C4-2B (cell line): Measurements from ENCODE around the gene MYBPH.

Source experiments
- H3K27ac ChIP-seq: fragments of 450-650 bp; 2 replicates; pipeline ENCODE4 v1.5.1; 2017
- CTCF ChIP-seq: fragments of 450-650 bp; conservative IDR thresholded peaks from 2 replicates; pipeline ENCODE4 v1.5.1; 2017; ENCODE audit warnings: mild to moderate bottlenecking
- ZFX ChIP-seq: fragments of 450-650 bp; IDR thresholded peaks from 2 replicates; pipeline ENCODE4 v1.6.1; 2017

Gene MYBPH

GRCh38 chr1:203138066-203138465 lies 37.6 kb downstream of the MYBPH start:
- TF ChIP-seq CTCF (no peak), ZFX (no peak)
- no peak overlapping the region for H3K27ac ChIP-seq

- H3K27ac ChIP-seq: no peak overlapping the region
- TF ChIP-seq CTCF (no peak), ZFX (no peak)
Measured at GRCh38 chr1:203137324-203137723, 38.3 kb downstream of the MYBPH start.

- TF ChIP-seq CTCF (no peak; the same call in 1 of the 2 replicates), ZFX (no peak)
- no peak overlapping the region for H3K27ac ChIP-seq
Measured at GRCh38 chr1:203136409-203137042, 39.1 kb downstream of the MYBPH start.

GRCh38 chr1:203135636-203136305 lies 39.9 kb downstream of the MYBPH start:
- H3K27ac ChIP-seq: no peak overlapping the region
- TF ChIP-seq CTCF (no peak), ZFX (no peak)

- TF ChIP-seq CTCF (no peak), ZFX (no peak)
- no peak overlapping the region for H3K27ac ChIP-seq
Measured at GRCh38 chr1:203133970-203134725, 41.5 kb downstream of the MYBPH start.

GRCh38 chr1:203131548-203132200 lies 44.0 kb downstream of the MYBPH start:
- H3K27ac ChIP-seq: no peak overlapping the region
- no peak for TF ChIP-seq CTCF
- no peak for TF ChIP-seq ZFX
